ENCODE measurements around the gene FARP2. TPM values are rescaled to one million over a fixed set of nuclear protein-coding genes. Genes with fewer than 3 reads are reported as not detected.

The FARP2 gene
- total and polyA plus RNA-seq, 4 donors: 5.8 to 30.9 (median 14.3) TPM

- Histone ChIP-seq H3K9me3 (ENCODE audit: control insufficient read depth in 4 of 4, low read length in 3 of 4) (peaks cover 0 to 1% (median 0%) of the 10 kb centered on the region in 4 donors), H3K9ac (ENCODE audit: low read depth in 1 of 2, low read length in 2 of 2) (no peak overlapping the region), H3K36me3 (ENCODE audit: control insufficient read depth in 4 of 4, insufficient read depth in 3 of 4, low read depth in 1 of 4, low read length in 3 of 4) (peaks cover 0 to 3% (median 0%) of the 10 kb centered on the region in 4 donors), H3K4me1 (ENCODE audit: control insufficient read depth in 4 of 4, insufficient read depth in 4 of 4, low read length in 3 of 4) (peaks cover 5 to 7% (median 6%) of the 10 kb centered on the region in 4 donors), H3K27ac (ENCODE audit: low read depth in 1 of 2, low read length in 2 of 2) (no peak overlapping the region), H3K27me3 (ENCODE audit: control insufficient read depth in 4 of 4, insufficient read depth in 4 of 4, low read length in 3 of 4) (peaks cover 0 to 3% (median under 1%) of the 10 kb centered on the region in 4 donors), H3K4me3 (ENCODE audit: low read depth in 1 of 3, low read length in 3 of 3) (no peak overlapping the region)
- WGBS: 72% methylated on average over 15 of the region's 15 CpGs
- TF ChIP-seq MAX (IDR thresholded peaks at IDR 0.05) (no peak), EGR1 (IDR thresholded peaks at IDR 0.05; ENCODE audit: low read depth in 2 of 2) (no peak), SP1 (IDR thresholded peaks at IDR 0.05) (no peak), TAF1 (conservative IDR thresholded peaks at IDR 0.05) (no peak), NR2F2 (IDR thresholded peaks at IDR 0.05) (no peak), HNF4A (conservative IDR thresholded peaks at IDR 0.05) (no peak), FOXA2 (IDR thresholded peaks at IDR 0.05) (no peak), RXRA (IDR thresholded peaks at IDR 0.05) (no peak), CTCF (IDR thresholded peaks at IDR 0.05; ENCODE audit: low read depth, low read length, missing input control) (no peak), ATF3 (IDR thresholded peaks at IDR 0.05) (no peak), ZBTB33 (IDR thresholded peaks at IDR 0.05) (no peak), REST (IDR thresholded peaks at IDR 0.05) (no peak), YY1 (IDR thresholded peaks at IDR 0.05) (no peak), JUND (IDR thresholded peaks at IDR 0.05) (no peak), FOXA1 (IDR thresholded peaks at IDR 0.05) (no peak), HNF4G (IDR thresholded peaks at IDR 0.05) (no peak)
- DNase-seq (ENCODE audit: low spot score): no peak
Measured at GRCh38 chr2:241542278-241542605, 186.2 kb downstream of the FARP2 start.

Small RNA genes lying within 50 kb of the gene (small RNA-seq; reads per million reads assigned to genes)
- not detected for gene MIR3133

Other genes with a start within 250 kb of the FARP2 start
- 1 to 10 TPM; 3.9 to 8.8 TPM for gene PASK, start 206.8 kb upstream of the FARP2 start, total RNA-seq
- gene PASK, start 206.8 kb upstream of the FARP2 start, polyA plus RNA-seq: 1 to 10 TPM in 1 of 2 donors, under 1 TPM in 1; 0.96 to 1.8 TPM
- 10 to 100 TPM; 18.0 to 30.0 TPM for gene PPP1R7, start 205.8 kb upstream of the FARP2 start, total RNA-seq
- 10 to 100 TPM; 28.0 to 45.8 TPM for gene PPP1R7, start 205.8 kb upstream of the FARP2 start, polyA plus RNA-seq
- gene ANO7, start 167.6 kb upstream of the FARP2 start, total RNA-seq: under 1 TPM; 0.25 to 0.33 TPM
- gene ANO7, start 167.6 kb upstream of the FARP2 start, polyA plus RNA-seq: under 1 TPM; 0.57 to 0.70 TPM
- gene HDLBP, start 40.6 kb upstream of the FARP2 start, total RNA-seq: 100 to 1,000 TPM; 259 to 580 TPM
- gene HDLBP, start 40.6 kb upstream of the FARP2 start, polyA plus RNA-seq: 100 to 1,000 TPM; 219 to 257 TPM
- gene SEPTIN2, start 40.4 kb upstream of the FARP2 start, total RNA-seq: 100 to 1,000 TPM; 119 to 147 TPM
- 10 to 100 TPM; 63.7 to 75.1 TPM for gene SEPTIN2, start 40.4 kb upstream of the FARP2 start, polyA plus RNA-seq
- gene STK25, start 152.3 kb downstream of the FARP2 start, total RNA-seq: 10 to 100 TPM; 70.3 to 85.6 TPM
- gene STK25, start 152.3 kb downstream of the FARP2 start, polyA plus RNA-seq: 10 to 100 TPM; 43.4 to 64.3 TPM
- gene BOK, start 202.5 kb downstream of the FARP2 start, total RNA-seq: 10 to 100 TPM; 11.3 to 30.5 TPM
- gene BOK, start 202.5 kb downstream of the FARP2 start, polyA plus RNA-seq: 10 to 100 TPM; 57.5 to 82.1 TPM

Measured in liver (tissue), 10 donors.